ENCODE measurements around the gene KHNYN.
A peak's percentile ranks its signal among the peaks of the same experiment; 100 is the strongest.

The KHNYN gene

DNA sequence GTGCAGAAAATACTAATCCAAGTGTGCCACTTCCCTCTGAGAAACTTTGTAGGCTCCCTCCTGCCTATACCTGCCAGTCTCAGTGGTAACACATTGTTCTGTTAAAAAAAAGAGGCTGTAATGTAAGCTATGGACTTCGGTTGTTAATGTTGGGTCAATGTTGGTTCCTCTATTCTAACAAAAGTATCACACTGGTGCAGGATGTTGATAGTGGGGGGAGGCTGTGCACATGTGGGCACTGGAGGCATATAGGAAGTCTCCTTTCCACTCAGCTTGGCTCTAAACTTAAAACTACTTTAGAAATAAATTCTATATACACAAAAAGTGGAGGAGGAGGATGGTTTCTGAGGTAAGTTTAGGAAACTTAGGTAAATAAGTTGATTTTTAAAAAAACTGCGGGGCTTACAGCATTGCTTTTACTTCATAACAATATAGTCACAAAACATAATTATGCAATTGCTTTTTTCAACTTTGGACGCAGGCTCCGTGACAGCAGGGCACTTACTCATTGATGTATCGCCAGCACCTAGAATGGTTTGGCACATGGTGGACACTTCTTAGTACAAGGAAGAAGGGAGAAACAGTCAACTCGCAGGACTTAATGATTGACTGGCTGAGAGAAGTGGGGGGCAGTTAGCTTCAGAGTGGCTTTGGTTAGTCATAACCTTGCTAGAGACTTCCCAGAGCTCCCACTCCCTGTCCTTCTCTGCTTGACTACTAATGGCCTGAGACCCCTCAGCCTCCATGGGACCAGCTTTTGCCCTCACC is 38.9 kb upstream of the KHNYN start:
- Histone ChIP-seq H3K4me3 (ENCODE audit: insufficient read depth, low read depth, low read length) (no peak overlapping the region), H3K36me3 (ENCODE audit: control insufficient read depth, insufficient read depth, low read length) (no peaks in the 10 kb centered on the region), H3K4me1 (ENCODE audit: control insufficient read depth, insufficient read depth, low read length) (no peaks in the 10 kb centered on the region), H3K9me3 (ENCODE audit: control insufficient read depth, low read length) (no peaks in the 10 kb centered on the region), H3K27me3 (ENCODE audit: control insufficient read depth, insufficient read depth, low read length, poor library complexity, severe bottlenecking) (no peaks in the 10 kb centered on the region), H3K27ac (ENCODE audit: insufficient read depth, low read depth, low read length, poor library complexity, severe bottlenecking) (no peak overlapping the region)
- 91 to 94% methylated on average over 5 to 6 of the region's 6 CpGs for WGBS, 2 experiments

DNA sequence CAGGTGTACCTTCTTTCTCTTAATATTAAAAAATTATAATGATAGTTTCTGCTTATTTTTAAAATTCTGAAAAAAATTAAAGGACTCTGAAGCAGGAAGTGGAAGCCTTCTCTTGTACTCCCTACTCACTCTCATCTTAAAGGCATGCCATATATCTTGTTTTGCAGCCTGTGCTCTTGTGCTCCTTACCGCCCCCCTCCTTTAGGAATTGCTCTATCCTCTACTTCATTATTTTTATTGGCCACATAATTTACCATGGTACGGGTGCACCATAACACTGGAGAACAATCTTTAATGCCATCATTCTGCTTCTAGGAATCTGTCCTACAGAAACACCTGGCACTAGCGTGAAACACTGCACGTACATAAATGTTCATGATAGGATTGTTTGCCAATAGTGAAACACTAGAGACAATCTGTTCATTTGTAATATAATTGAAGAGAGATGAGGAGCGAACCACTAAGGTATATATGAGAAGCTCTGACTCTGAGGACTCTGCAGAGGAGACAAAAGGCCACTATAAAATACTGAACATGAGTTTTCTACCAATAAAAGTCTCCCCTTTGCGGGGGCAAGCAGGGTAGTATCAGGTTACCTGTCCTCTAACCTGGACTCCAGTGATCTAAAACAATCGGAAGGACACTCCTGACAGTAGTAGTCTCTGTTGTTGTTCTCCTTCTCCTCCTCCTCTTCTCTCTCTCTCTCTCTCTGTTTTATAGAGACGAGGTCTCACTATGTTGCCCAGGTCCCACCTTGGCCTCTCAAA is 37.2 kb upstream of the KHNYN start:
- H3K27ac ChIP-seq (ENCODE audit: insufficient read depth, low read depth, low read length, poor library complexity, severe bottlenecking), result no peak overlapping the region
- no peaks in the 10 kb centered on the region for H3K9me3 ChIP-seq (ENCODE audit: control insufficient read depth, low read length)
- no peak overlapping the region for H3K4me3 ChIP-seq (ENCODE audit: insufficient read depth, low read depth, low read length)
- H3K36me3 ChIP-seq (ENCODE audit: control insufficient read depth, insufficient read depth, low read length), result no peaks in the 10 kb centered on the region
- no peaks in the 10 kb centered on the region for H3K4me1 ChIP-seq (ENCODE audit: control insufficient read depth, insufficient read depth, low read length)
- 77 to 82% methylated on average over 8 of the region's 8 CpGs for WGBS, 2 experiments
- no peaks in the 10 kb centered on the region for H3K27me3 ChIP-seq (ENCODE audit: control insufficient read depth, insufficient read depth, low read length, poor library complexity, severe bottlenecking)

DNA sequence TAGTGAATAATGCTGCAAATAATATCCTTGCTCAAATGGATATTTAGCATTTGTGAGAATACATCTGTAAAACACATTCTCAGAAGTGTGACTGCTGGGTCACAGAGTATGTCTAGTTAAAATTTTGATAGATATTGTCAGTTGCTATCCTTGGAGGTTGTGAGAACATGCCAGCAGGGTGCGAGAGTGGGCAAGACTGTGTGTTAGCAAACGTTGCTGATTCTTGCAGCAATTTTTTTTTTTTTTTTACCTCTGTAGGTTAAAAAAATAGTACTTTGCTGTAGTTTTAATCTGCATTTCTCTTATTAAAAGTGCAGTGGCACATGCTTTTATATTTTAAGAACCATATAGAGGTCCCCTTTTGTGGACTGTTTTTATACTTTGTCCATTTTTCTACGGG is 35.5 kb upstream of the KHNYN start:
- H3K27me3 ChIP-seq (ENCODE audit: control insufficient read depth, insufficient read depth, low read length, poor library complexity, severe bottlenecking), result no peaks in the 10 kb centered on the region
- peaks cover 5% of the 10 kb centered on the region for H3K4me1 ChIP-seq (ENCODE audit: control insufficient read depth, insufficient read depth, low read length)
- H3K9me3 ChIP-seq (ENCODE audit: control insufficient read depth, low read length), result no peaks in the 10 kb centered on the region
- H3K4me3 ChIP-seq (ENCODE audit: insufficient read depth, low read depth, low read length), result no peak overlapping the region
- no peaks in the 10 kb centered on the region for H3K36me3 ChIP-seq (ENCODE audit: control insufficient read depth, insufficient read depth, low read length)
- no peak overlapping the region for H3K27ac ChIP-seq (ENCODE audit: insufficient read depth, low read depth, low read length, poor library complexity, severe bottlenecking)
- 55 to 79% methylated on average over 2 to 3 of the region's 3 CpGs for WGBS, 2 experiments

DNA sequence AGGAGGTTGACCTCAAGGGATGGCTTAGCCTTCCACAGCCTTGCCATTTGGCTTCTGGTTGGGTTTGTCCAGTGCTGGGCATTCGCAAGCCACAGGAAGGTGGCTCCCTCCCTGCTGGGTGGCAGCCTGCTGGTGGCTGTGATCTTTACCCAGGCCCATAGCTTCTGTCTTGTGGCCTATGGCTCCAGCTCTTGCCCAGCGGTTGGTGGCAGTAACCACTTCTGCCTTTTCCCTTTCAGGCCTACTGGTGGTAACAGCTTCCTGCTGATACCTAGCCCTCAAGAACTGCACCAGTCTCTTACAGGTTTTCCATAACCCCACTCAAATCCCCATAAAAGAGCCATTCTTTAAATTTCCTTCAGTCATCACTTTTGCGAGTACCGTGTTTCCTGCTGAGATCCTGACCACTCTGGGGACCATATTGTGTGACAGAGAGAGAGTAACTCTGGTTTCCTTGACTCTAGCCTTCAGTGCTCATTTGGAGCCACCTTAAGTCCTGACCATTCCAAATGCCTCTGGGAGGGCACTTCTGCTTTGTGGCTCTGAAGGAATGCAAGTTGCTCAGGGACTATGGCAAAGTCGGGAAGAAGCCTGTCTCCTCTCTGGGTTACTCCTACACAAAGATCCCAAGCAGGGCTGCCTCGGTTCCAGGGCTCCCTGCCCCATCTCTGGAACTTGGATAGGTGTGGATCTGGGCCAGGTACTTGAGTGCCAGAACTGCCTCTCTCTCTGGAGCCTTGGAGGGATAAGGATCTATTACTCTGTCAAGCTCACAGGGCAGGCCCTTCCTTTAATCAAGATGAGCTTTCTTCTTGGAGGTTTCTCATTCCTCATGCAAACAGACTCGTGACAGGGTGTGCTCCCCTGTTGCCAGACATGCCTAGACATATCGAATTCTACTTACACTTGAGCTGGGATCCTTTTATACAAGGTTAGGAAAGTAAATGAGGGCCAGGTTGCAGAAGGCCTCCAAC is 33.9 kb upstream of the KHNYN start:
- H3K4me3 ChIP-seq (ENCODE audit: insufficient read depth, low read depth, low read length), result no peak overlapping the region
- no peak overlapping the region for H3K27ac ChIP-seq (ENCODE audit: insufficient read depth, low read depth, low read length, poor library complexity, severe bottlenecking)
- WGBS, 2 experiments, result 77 to 82% methylated on average over 8 of the region's 8 CpGs
- peaks cover 18% of the 10 kb centered on the region for H3K4me1 ChIP-seq (ENCODE audit: control insufficient read depth, insufficient read depth, low read length)
- no peaks in the 10 kb centered on the region for H3K9me3 ChIP-seq (ENCODE audit: control insufficient read depth, low read length)
- H3K27me3 ChIP-seq (ENCODE audit: control insufficient read depth, insufficient read depth, low read length, poor library complexity, severe bottlenecking), result no peaks in the 10 kb centered on the region
- H3K36me3 ChIP-seq (ENCODE audit: control insufficient read depth, insufficient read depth, low read length), result no peaks in the 10 kb centered on the region

DNA sequence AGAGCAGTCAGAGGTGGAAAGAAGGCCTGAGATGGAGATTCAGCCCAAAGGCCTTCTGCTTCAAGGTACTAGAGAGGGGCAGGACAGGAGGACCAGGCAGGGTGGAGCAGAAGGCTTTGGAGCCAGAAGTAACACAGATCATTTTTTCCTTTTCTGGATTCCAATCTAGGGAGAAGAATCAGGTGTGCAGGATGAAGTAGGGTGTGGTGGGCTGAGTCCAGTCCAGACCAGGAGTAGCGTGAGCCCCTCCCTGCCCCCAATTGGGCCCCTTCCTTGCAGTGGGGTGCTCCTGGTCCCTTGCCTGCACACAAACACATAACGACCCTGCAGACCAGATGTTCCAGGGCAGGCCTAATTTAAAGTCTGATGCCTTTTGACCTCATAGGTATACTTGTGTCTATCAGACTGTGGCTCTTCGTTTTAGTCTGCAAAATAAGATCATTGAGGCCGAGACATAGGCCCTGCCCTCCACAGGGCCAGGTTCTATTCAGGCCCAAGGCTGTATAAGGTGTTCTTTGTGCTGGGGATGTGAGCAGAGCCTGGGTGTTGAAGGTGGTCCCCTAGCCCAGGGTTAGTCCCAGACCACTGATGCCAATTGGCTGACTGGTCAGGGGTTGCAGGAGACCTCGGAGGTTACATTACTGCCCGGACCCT is 32.0 kb upstream of the KHNYN start:
- no peaks in the 10 kb centered on the region for H3K27me3 ChIP-seq (ENCODE audit: control insufficient read depth, insufficient read depth, low read length, poor library complexity, severe bottlenecking)
- H3K27ac ChIP-seq (ENCODE audit: insufficient read depth, low read depth, low read length, poor library complexity, severe bottlenecking), result no peak overlapping the region
- no peaks in the 10 kb centered on the region for H3K9me3 ChIP-seq (ENCODE audit: control insufficient read depth, low read length)
- WGBS, 2 experiments, result 67 to 80% methylated on average over 6 of the region's 6 CpGs
- no peaks in the 10 kb centered on the region for H3K36me3 ChIP-seq (ENCODE audit: control insufficient read depth, insufficient read depth, low read length)
- H3K4me1 ChIP-seq (ENCODE audit: control insufficient read depth, insufficient read depth, low read length), result peaks cover 18% of the 10 kb centered on the region
- no peak overlapping the region for H3K4me3 ChIP-seq (ENCODE audit: insufficient read depth, low read depth, low read length)

DNA sequence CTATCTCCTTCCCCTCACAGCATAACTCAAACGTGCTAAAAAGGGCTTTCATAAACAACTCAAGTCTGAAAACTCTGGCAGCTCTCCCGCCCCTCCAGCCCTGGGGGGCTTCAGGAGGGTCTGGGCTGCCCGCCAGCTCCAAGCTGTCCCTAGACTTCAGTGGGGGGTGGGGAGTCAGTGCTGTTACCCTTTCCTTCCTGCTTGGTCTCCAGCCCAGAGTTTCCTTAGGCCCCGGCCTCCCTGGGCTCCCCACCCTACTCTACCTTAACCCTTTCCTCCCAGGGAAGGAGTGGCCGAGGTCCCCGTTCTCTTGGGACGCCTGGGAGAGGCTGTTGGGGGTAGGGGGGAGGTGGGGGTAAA is 31.5 kb upstream of the KHNYN start:
- no peaks in the 10 kb centered on the region for H3K36me3 ChIP-seq (ENCODE audit: control insufficient read depth, insufficient read depth, low read length)
- H3K9me3 ChIP-seq (ENCODE audit: control insufficient read depth, low read length), result no peaks in the 10 kb centered on the region
- WGBS, 2 experiments, result 19 to 28% methylated on average over 4 to 5 of the region's 7 CpGs
- H3K4me1 ChIP-seq (ENCODE audit: control insufficient read depth, insufficient read depth, low read length), result peaks cover 19% of the 10 kb centered on the region
- H3K27ac ChIP-seq (ENCODE audit: insufficient read depth, low read depth, low read length, poor library complexity, severe bottlenecking), result no peak overlapping the region
- no peak overlapping the region for H3K4me3 ChIP-seq (ENCODE audit: insufficient read depth, low read depth, low read length)
- H3K27me3 ChIP-seq (ENCODE audit: control insufficient read depth, insufficient read depth, low read length, poor library complexity, severe bottlenecking), result no peaks in the 10 kb centered on the region

DNA sequence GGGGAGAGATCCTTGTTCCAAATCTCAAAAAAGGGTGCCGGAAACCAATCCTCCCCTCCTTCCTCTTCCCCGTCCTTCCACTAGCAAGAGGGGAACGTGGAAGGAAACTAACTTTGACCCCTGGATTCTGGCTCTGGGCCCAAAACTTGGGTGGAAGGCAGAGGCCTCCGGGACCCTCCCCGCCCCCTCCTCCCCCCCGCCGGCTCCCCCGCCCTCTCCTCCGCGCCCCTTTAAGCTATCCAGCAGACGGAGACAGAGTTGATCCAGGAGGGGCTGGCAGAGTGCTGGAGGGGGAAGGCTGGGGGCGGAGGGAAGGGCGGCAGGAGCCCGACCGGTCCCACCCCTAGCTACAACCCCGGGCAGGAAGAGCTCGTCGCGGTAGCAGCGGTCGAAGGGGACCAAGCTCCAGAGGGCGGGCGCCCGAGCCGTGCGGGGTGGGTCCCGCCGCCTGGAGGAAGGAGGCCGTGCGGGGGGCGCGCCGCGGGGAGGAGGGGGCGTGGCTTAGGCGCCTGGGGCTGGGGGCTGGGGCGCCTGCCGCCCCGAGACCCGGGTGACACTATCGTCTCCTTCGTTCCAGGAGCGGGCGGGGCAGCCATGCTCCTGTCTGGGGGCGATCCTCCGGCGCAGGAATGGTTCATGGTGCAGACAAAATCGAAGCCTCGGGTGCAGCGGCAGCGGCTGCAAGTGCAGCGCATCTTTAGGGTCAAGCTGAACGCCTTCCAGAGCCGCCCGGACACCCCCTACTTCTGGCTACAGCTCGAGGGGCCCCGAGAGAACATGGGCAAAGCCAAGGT is 30.9 kb upstream of the KHNYN start, which contains the start of gene NYNRIN:
Gene NYNRIN, plus strand, starts transcription at position 351 of the 794 bp plus-strand sequence. Its CDS starts 244 bp downstream, at position 595.
- Histone ChIP-seq H3K9me3 (ENCODE audit: control insufficient read depth, low read length) (no peaks in the 10 kb centered on the region), H3K4me1 (ENCODE audit: control insufficient read depth, insufficient read depth, low read length) (peaks cover 25% of the 10 kb centered on the region), H3K27me3 (ENCODE audit: control insufficient read depth, insufficient read depth, low read length, poor library complexity, severe bottlenecking) (no peaks in the 10 kb centered on the region), H3K4me3 (ENCODE audit: insufficient read depth, low read depth, low read length) (peak within 1 kb of the TSS; percentile 65), H3K36me3 (ENCODE audit: control insufficient read depth, insufficient read depth, low read length) (no peaks in the 10 kb centered on the region), H3K27ac (ENCODE audit: insufficient read depth, low read depth, low read length, poor library complexity, severe bottlenecking) (no peak within 1 kb of the TSS)
- 0% methylated on average over 47 to 52 of the region's 57 CpGs for WGBS, 2 experiments

DNA sequence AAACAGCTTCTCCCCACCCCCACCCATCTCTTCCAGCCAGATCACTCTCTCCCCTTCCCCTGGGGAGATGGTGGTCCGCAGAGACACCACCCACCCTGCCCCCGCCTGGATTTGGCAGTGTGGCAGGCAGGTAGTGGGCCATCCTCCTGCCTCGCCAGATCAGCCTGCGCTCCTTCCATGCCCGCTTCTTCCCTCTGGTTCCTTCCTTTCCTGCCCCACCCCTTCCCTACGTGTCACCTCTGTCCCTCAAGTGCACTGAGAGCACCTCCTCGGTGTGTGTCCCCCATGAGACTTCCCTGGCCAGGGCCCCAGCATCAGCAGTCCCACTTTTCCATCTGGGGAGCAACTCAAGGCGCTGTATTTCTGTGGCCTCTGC is 30.3 kb upstream of the KHNYN start:
- Histone ChIP-seq H3K27me3 (ENCODE audit: control insufficient read depth, insufficient read depth, low read length, poor library complexity, severe bottlenecking) (no peaks in the 10 kb centered on the region), H3K4me3 (ENCODE audit: insufficient read depth, low read depth, low read length) (peak overlapping the region; percentile 65), H3K4me1 (ENCODE audit: control insufficient read depth, insufficient read depth, low read length) (peaks cover 28% of the 10 kb centered on the region), H3K27ac (ENCODE audit: insufficient read depth, low read depth, low read length, poor library complexity, severe bottlenecking) (no peak overlapping the region), H3K9me3 (ENCODE audit: control insufficient read depth, low read length) (no peaks in the 10 kb centered on the region), H3K36me3 (ENCODE audit: control insufficient read depth, insufficient read depth, low read length) (no peaks in the 10 kb centered on the region)
- WGBS, 2 experiments, result 12 to 13% methylated on average over 8 of the region's 8 CpGs

All from ectodermal cell (in vitro differentiated cells).